ENCODE data around the gene ATG7. TPM values are rescaled to one million over a fixed set of nuclear protein-coding genes. Genes with fewer than 3 reads are reported as not detected.
"Not testable (repeated sequence)": the region's sequence is repeated elsewhere in the genome, so short reads cannot be mapped to it uniquely, and the experiment has no call there.

Gene ATG7
- total RNA-seq, 2 donors from 2014 or later = 33.9 to 38.4 TPM

DNA sequence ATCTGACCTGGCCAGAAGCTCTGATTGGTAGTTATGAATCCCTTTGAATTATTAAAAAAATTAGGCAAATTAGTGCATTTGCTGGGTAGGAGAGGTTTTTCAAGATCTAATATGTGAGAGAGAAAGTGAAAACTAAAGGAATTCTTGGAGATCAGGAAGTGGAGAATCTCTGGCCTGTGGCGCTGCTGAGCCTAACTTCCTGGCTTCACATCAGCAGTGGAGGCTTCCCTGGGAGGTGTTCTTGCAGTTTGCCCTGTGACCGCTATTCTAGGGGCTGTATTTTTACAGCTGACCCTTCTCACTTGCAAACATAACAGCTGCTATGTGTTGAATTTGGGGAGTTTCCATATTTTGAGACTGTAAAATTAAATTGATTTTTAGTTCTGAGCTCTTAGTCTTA is 166.4 kb downstream of the ATG7 start:
- no peak overlapping the region for H3K27ac Mint-ChIP-seq
- peaks cover 14% of the 10 kb centered on the region for H3K4me1 Mint-ChIP-seq
- H3K27me3 ChIP-seq (ENCODE audit: control insufficient read depth, insufficient read depth, low read length, poor library complexity, severe bottlenecking) = no peaks in the 10 kb centered on the region

GRCh38 chr3:11441346-11441745 is 169.1 kb downstream of the ATG7 start:
- not testable (repeated sequence) for H3K4me3 Mint-ChIP-seq; H3K4me1 ChIP-seq (ENCODE audit: control insufficient read depth, insufficient read depth, low read length); H3K27ac ChIP-seq (ENCODE audit: low read depth, low read length); H3K27ac Mint-ChIP-seq; H3K9ac ChIP-seq (ENCODE audit: extremely low read depth, low read length, poor library complexity, severe bottlenecking); DNase-seq; H3K9me3 Mint-ChIP-seq; H3K9me3 ChIP-seq (ENCODE audit: control insufficient read depth, low read length); H3K27me3 Mint-ChIP-seq (ENCODE audit: insufficient read depth); H3K36me3 Mint-ChIP-seq (ENCODE audit: low read depth); H3K27me3 ChIP-seq (ENCODE audit: control insufficient read depth, insufficient read depth, low read length, poor library complexity, severe bottlenecking); H3K36me3 ChIP-seq (ENCODE audit: control insufficient read depth, insufficient read depth, low read length); H3K4me3 ChIP-seq (ENCODE audit: low read length)
- 81 to 88% methylated on average over 5 to 7 of the region's 7 CpGs for WGBS, 2 experiments (ENCODE audit: insufficient coverage in 1 of 2, insufficient read length in 1 of 2)
- peaks cover 11% of the 10 kb centered on the region for H3K4me1 Mint-ChIP-seq

More for the DNA sequence above, 166.4 kb downstream of the ATG7 start:
- no peak overlapping the region for H3K27ac ChIP-seq (ENCODE audit: low read depth, low read length)
- DNase-seq = peak; percentile 49
- Mint-ChIP-seq H3K9me3 (no peaks in the 10 kb centered on the region), H3K27me3 (ENCODE audit: insufficient read depth) (no peaks in the 10 kb centered on the region), H3K4me3 (no peak overlapping the region), H3K36me3 (ENCODE audit: low read depth) (peaks cover 2% of the 10 kb centered on the region)
- no peak overlapping the region for H3K4me3 ChIP-seq (ENCODE audit: low read length)
- WGBS, 2 experiments (ENCODE audit: insufficient coverage in 1 of 2, insufficient read length in 1 of 2) = 97% methylated on average over 2 of the region's 2 CpGs; no CpG with 5 or more reads in 1 of the 2 experiments
- H3K4me1 ChIP-seq (ENCODE audit: control insufficient read depth, insufficient read depth, low read length) = no peaks in the 10 kb centered on the region
- H3K9me3 ChIP-seq (ENCODE audit: control insufficient read depth, low read length) = no peaks in the 10 kb centered on the region
- H3K9ac ChIP-seq (ENCODE audit: extremely low read depth, low read length, poor library complexity, severe bottlenecking) = no peak overlapping the region
- TF ChIP-seq CTCF (conservative IDR thresholded peaks at IDR 0.05) = no peak
- no peaks in the 10 kb centered on the region for H3K36me3 ChIP-seq (ENCODE audit: control insufficient read depth, insufficient read depth, low read length)

GRCh38 chr3:11444404-11444803 is 172.2 kb downstream of the ATG7 start:
- no peak overlapping the region for H3K27ac Mint-ChIP-seq
- DNase-seq = no peak
- H3K4me3 Mint-ChIP-seq = no peak overlapping the region
- H3K4me1 Mint-ChIP-seq = no peaks in the 10 kb centered on the region
- H3K27me3 ChIP-seq (ENCODE audit: control insufficient read depth, insufficient read depth, low read length, poor library complexity, severe bottlenecking) = no peaks in the 10 kb centered on the region
- H3K36me3 Mint-ChIP-seq (ENCODE audit: low read depth) = peaks cover 7% of the 10 kb centered on the region
- H3K9ac ChIP-seq (ENCODE audit: extremely low read depth, low read length, poor library complexity, severe bottlenecking) = no peak overlapping the region
- no peaks in the 10 kb centered on the region for H3K9me3 ChIP-seq (ENCODE audit: control insufficient read depth, low read length)
- H3K27ac ChIP-seq (ENCODE audit: low read depth, low read length) = no peak overlapping the region
- no peak for TF ChIP-seq CTCF (conservative IDR thresholded peaks at IDR 0.05)
- no peak overlapping the region for H3K4me3 ChIP-seq (ENCODE audit: low read length)
- H3K27me3 Mint-ChIP-seq (ENCODE audit: insufficient read depth) = no peaks in the 10 kb centered on the region
- no peaks in the 10 kb centered on the region for H3K9me3 Mint-ChIP-seq
- no peaks in the 10 kb centered on the region for H3K36me3 ChIP-seq (ENCODE audit: control insufficient read depth, insufficient read depth, low read length)
- no peaks in the 10 kb centered on the region for H3K4me1 ChIP-seq (ENCODE audit: control insufficient read depth, insufficient read depth, low read length)
- WGBS, 2 experiments (ENCODE audit: insufficient coverage in 1 of 2, insufficient read length in 1 of 2) = 95% methylated on average over 1 of the region's 1 CpG; no CpG with 5 or more reads in 1 of the 2 experiments

GRCh38 chr3:11445193-11445592 is 173.0 kb downstream of the ATG7 start:
- H3K4me1 Mint-ChIP-seq; H3K9me3 Mint-ChIP-seq; H3K27me3 Mint-ChIP-seq (ENCODE audit: insufficient read depth); H3K4me3 ChIP-seq (ENCODE audit: low read length); H3K4me1 ChIP-seq (ENCODE audit: control insufficient read depth, insufficient read depth, low read length); H3K27ac ChIP-seq (ENCODE audit: low read depth, low read length); DNase-seq; H3K27ac Mint-ChIP-seq; H3K9me3 ChIP-seq (ENCODE audit: control insufficient read depth, low read length); H3K36me3 ChIP-seq (ENCODE audit: control insufficient read depth, insufficient read depth, low read length); H3K27me3 ChIP-seq (ENCODE audit: control insufficient read depth, insufficient read depth, low read length, poor library complexity, severe bottlenecking); H3K4me3 Mint-ChIP-seq; H3K36me3 Mint-ChIP-seq (ENCODE audit: low read depth); H3K9ac ChIP-seq (ENCODE audit: extremely low read depth, low read length, poor library complexity, severe bottlenecking): not testable (repeated sequence)
- 83% methylated on average over 2 of the region's 3 CpGs; no CpG with 5 or more reads in 1 of the 2 experiments for WGBS, 2 experiments (ENCODE audit: insufficient coverage in 1 of 2, insufficient read length in 1 of 2)
